OCI-LY1 (cell line): ENCODE measurements around the gene ST7.

Source experiments
- H2AFZ ChIP-seq: fragments of 200-600 bp; sonication (generic), shearing (Covaris generic); 2 replicates; pipeline ENCODE4 v1.6.0; 2014; ENCODE audit warnings: antibody characterized with exemption, mild to moderate bottlenecking, low read length
- H3F3A ChIP-seq: fragments of 200-600 bp; sonication (generic), shearing (Covaris generic); 2 replicates; pipeline ENCODE4 v1.6.0; 2014; ENCODE audit warnings: mild to moderate bottlenecking, antibody characterized with exemption, low read length, moderate library complexity; ENCODE audit not compliant: insufficient read depth
- H3K27ac ChIP-seq: fragments of 200-600 bp; sonication (generic); 2 replicates; pipeline ENCODE4 v1.5.1; 2014; ENCODE audit warnings: low read length, mixed run types, mild to moderate bottlenecking, low read depth; ENCODE audit not compliant: poor library complexity, severe bottlenecking
- H3K27me3 ChIP-seq: fragments of 200-600 bp; sonication (generic); 2 replicates; pipeline ENCODE4 v1.6.0; 2014; ENCODE audit warnings: antibody characterized with exemption, mild to moderate bottlenecking, low read length, moderate library complexity; ENCODE audit not compliant: insufficient read depth
- H3K36me3 ChIP-seq: fragments of 200-600 bp; sonication (generic); 2 replicates; pipeline ENCODE4 v1.6.1; 2014; ENCODE audit warnings: mild to moderate bottlenecking, antibody characterized with exemption, low read length, moderate library complexity, mixed read lengths; ENCODE audit not compliant: insufficient read depth
- H3K4me1 ChIP-seq: fragments of 200-600 bp; sonication (generic); 2 replicates; pipeline ENCODE4 v1.5.1; 2014; ENCODE audit warnings: mild to moderate bottlenecking, low read length, moderate library complexity; ENCODE audit not compliant: insufficient read depth, severe bottlenecking
- H3K4me2 ChIP-seq: fragments of 200-600 bp; sonication (generic), shearing (Covaris generic); 2 replicates; pipeline ENCODE4 v1.6.1; 2014; ENCODE audit warnings: low read length
- H3K4me3 ChIP-seq: fragments of 200-600 bp; sonication (generic); 2 replicates; pipeline ENCODE4 v1.5.1; 2014; ENCODE audit warnings: low read length, low read depth, mild to moderate bottlenecking, mixed read lengths; ENCODE audit not compliant: poor library complexity, severe bottlenecking
- H3K79me2 ChIP-seq: fragments of 200-600 bp; shearing (Covaris generic); 2 replicates; pipeline ENCODE4 v1.6.1; 2016; ENCODE audit warnings: mixed run types, low read length, mixed read lengths; ENCODE audit not compliant: insufficient read depth
- H3K9ac ChIP-seq: fragments of 200-600 bp; sonication (generic), shearing (Covaris generic); 2 replicates; pipeline ENCODE4 v1.6.1; 2014; ENCODE audit warnings: mild to moderate bottlenecking, low read length, mixed read lengths
- H3K9me2 ChIP-seq: fragments of 200-600 bp; sonication (generic), shearing (Covaris generic); 2 replicates; pipeline ENCODE4 v1.6.1; 2014; ENCODE audit warnings: low read depth, mild to moderate bottlenecking, low read length, mixed read lengths
- H3K9me3 ChIP-seq: fragments of 200-600 bp; shearing (Covaris generic); 2 replicates; pipeline ENCODE4 v1.6.1; 2014; ENCODE audit warnings: low read length, mixed read lengths
- H4K20me1 ChIP-seq: fragments of 200-600 bp; sonication (generic), shearing (Covaris generic); 2 replicates; pipeline ENCODE4 v1.6.0; 2016; ENCODE audit warnings: mild to moderate bottlenecking, low read length; ENCODE audit not compliant: insufficient read depth
- EZH2 ChIP-seq: fragments of 200-600 bp; sonication (generic), shearing (Covaris generic); IDR thresholded peaks from 2 replicates; pipeline ENCODE4 v1.8.0; 2017; ENCODE audit warnings: borderline replicate concordance, mixed run types, mild to moderate bottlenecking, antibody characterized with exemption, low read length, moderate library complexity, mixed read lengths
- TF ChIP-seq, protein P1 (sequence below): fragments of 200-600 bp; sonication (generic), shearing (Covaris generic); IDR thresholded peaks from 2 replicates; pipeline ENCODE4 v1.5.1; 2017; ENCODE audit warnings: mild to moderate bottlenecking, antibody characterized with exemption, low read length, moderate library complexity, mixed read lengths

The ST7 gene

DNA sequence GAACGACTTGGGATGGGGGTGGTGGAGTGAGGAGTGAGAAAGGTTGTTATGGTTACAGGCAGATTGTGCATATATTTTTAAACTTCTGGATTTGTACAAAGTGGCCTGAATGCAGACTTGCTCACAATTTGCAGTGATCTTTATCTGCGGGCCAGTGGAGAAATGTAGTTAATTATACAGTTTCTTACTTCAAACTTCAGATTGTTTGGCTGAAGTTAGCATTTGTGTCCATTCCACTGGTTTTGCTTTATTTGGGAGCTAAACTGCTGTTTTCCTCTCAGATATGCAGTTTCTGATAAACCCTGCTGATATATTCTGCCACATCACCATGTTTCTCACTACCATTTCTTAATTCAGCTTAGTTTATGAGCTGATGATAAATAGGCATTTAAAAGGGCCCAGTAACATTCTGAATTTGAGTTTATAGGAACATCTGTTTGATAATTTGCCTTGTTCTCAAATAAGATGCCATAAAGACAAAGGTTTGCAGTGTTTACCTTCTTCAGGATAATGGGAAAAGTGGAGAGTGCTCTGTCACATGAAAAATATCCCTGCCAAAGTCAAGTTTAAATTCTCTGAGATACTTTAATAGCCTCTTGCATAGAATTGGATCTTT is 170.1 kb downstream of the ST7 start:
- TF ChIP-seq, protein P1, sequence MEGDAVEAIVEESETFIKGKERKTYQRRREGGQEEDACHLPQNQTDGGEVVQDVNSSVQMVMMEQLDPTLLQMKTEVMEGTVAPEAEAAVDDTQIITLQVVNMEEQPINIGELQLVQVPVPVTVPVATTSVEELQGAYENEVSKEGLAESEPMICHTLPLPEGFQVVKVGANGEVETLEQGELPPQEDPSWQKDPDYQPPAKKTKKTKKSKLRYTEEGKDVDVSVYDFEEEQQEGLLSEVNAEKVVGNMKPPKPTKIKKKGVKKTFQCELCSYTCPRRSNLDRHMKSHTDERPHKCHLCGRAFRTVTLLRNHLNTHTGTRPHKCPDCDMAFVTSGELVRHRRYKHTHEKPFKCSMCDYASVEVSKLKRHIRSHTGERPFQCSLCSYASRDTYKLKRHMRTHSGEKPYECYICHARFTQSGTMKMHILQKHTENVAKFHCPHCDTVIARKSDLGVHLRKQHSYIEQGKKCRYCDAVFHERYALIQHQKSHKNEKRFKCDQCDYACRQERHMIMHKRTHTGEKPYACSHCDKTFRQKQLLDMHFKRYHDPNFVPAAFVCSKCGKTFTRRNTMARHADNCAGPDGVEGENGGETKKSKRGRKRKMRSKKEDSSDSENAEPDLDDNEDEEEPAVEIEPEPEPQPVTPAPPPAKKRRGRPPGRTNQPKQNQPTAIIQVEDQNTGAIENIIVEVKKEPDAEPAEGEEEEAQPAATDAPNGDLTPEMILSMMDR: no peak
- no peak for TF ChIP-seq EZH2
- no peak overlapping the region for H3K4me2 ChIP-seq
- no peaks in the 10 kb centered on the region for H3K36me3 ChIP-seq
- no peaks in the 10 kb centered on the region for H3K4me1 ChIP-seq
- H3K27ac ChIP-seq: no peak overlapping the region
- H3K9ac ChIP-seq: no peak overlapping the region
- H3K27me3 ChIP-seq: no peaks in the 10 kb centered on the region
- no peak overlapping the region for H2AFZ ChIP-seq
- no peaks in the 10 kb centered on the region for H3K9me2 ChIP-seq
- no peak overlapping the region for H3K4me3 ChIP-seq
- no peaks in the 10 kb centered on the region for H3K79me2 ChIP-seq
- H3F3A ChIP-seq: no peaks in the 10 kb centered on the region
- no peaks in the 10 kb centered on the region for H3K9me3 ChIP-seq
- no peaks in the 10 kb centered on the region for H4K20me1 ChIP-seq

DNA sequence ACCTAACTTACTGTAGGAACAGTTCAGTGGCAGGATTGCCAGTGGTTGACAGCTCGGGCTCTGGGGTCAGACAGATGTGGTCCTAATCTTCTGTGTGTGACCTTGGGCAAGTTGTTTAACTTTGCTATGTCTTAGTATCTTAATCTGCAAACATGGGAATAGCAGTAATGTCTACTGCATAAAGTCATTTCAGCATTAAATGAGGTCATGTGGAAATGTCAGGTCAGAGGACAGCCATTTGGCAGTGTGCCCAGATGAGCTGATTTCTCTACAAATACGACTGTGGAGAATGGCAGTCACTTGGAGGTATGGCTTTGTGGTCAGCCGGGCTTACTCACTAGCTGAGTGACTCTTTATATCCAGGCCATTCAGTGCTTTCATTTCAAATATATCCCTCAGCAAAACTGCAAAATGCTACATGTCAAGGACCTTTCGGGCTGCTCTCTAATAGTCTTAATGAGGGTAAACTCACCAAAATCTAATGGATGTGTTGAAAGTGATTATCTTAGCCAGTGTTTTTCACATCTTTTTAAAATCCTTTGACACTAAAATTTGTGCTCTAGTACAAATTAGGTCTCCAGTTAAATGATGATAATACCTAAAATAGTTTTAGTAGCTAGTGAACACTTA is 171.4 kb downstream of the ST7 start:
- no peaks in the 10 kb centered on the region for H3K4me1 ChIP-seq
- H3K4me3 ChIP-seq: no peak overlapping the region
- no peak overlapping the region for H3K9ac ChIP-seq
- H3F3A ChIP-seq: no peaks in the 10 kb centered on the region
- TF ChIP-seq, protein P1: no peak
- no peak overlapping the region for H3K4me2 ChIP-seq
- no peaks in the 10 kb centered on the region for H3K9me2 ChIP-seq
- H2AFZ ChIP-seq: no peak overlapping the region
- no peaks in the 10 kb centered on the region for H3K79me2 ChIP-seq
- no peaks in the 10 kb centered on the region for H3K36me3 ChIP-seq
- no peaks in the 10 kb centered on the region for H3K9me3 ChIP-seq
- H4K20me1 ChIP-seq: no peaks in the 10 kb centered on the region
- H3K27me3 ChIP-seq: no peaks in the 10 kb centered on the region
- H3K27ac ChIP-seq: no peak overlapping the region

DNA sequence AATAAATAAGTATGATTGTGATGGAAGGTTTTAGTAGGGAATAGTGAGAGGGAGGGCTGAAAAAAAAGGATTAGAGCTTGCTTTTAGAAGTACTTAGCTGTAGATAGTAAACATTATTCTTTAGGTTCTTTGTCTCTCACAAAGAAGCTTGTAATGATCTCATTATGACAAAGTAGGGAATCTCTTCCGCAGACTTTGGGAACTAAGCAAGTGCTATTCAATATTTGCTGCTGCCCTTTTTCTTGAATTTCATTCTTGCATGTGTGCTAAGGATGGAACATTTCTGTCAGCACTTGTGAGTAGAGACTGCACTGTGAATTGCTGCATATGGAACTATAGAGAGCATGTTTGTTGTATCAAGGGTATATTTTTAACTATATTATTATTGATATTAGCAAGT is 173.4 kb downstream of the ST7 start:
- no peak overlapping the region for H3K27ac ChIP-seq
- TF ChIP-seq, protein P1: no peak
- no peak for TF ChIP-seq EZH2
- H3K79me2 ChIP-seq: no peaks in the 10 kb centered on the region
- H3K36me3 ChIP-seq: no peaks in the 10 kb centered on the region
- H3F3A ChIP-seq: no peaks in the 10 kb centered on the region
- no peaks in the 10 kb centered on the region for H3K9me3 ChIP-seq
- H3K9me2 ChIP-seq: no peaks in the 10 kb centered on the region
- H3K9ac ChIP-seq: no peak overlapping the region
- no peaks in the 10 kb centered on the region for H3K4me1 ChIP-seq
- H2AFZ ChIP-seq: no peak overlapping the region
- H4K20me1 ChIP-seq: no peaks in the 10 kb centered on the region
- no peak overlapping the region for H3K4me3 ChIP-seq
- H3K27me3 ChIP-seq: no peaks in the 10 kb centered on the region
- H3K4me2 ChIP-seq: no peak overlapping the region
